IPS DF 6.9 (cell line): ENCODE results near the gene KDELR1.
A peak's percentile ranks its signal among the peaks of the same experiment; 100 is the strongest.
"Not testable (repeated sequence)": the region's sequence is repeated elsewhere in the genome, so short reads cannot be mapped to it uniquely, and the experiment has no call there.

Source experiments
- DNase-seq: peaks from one replicate; pipeline ENCODE4 v3.0.0-alpha.2; 2013; ENCODE audit warnings: low read depth, low spot score
- H3K27ac ChIP-seq: one replicate; pipeline ENCODE4 v1.5.1; 2013; ENCODE audit warnings: low read length, control low read depth
- H3K27me3 ChIP-seq: 2 replicates; pipeline ENCODE4 v1.6.1; 2013; ENCODE audit warnings: mild to moderate bottlenecking, low read length; ENCODE audit not compliant: control insufficient read depth, insufficient read depth
- H3K36me3 ChIP-seq: 2 replicates; pipeline ENCODE4 v1.6.1; 2013; ENCODE audit warnings: low read length; ENCODE audit not compliant: control insufficient read depth, insufficient read depth
- H3K4me1 ChIP-seq: 2 replicates; pipeline ENCODE4 v1.6.1; 2013; ENCODE audit warnings: low read length; ENCODE audit not compliant: control insufficient read depth, insufficient read depth
- H3K4me3 ChIP-seq: 2 replicates; pipeline ENCODE4 v1.5.1; 2013; ENCODE audit warnings: mild to moderate bottlenecking, low read length
- H3K9me3 ChIP-seq: 2 replicates; pipeline ENCODE4 v1.6.1; 2013; ENCODE audit warnings: low read length, inconsistent platforms; ENCODE audit not compliant: control insufficient read depth, insufficient read depth
- WGBS: extraction: QIAGEN DNeasy Blood & Tissue Kit; methylation state at CpG from one replicate; pipeline ENCODE4 v1.1.7; 2013; ENCODE audit warnings: mixed read lengths, missing lambda C conversion rate; ENCODE audit not compliant: insufficient read length, insufficient coverage; 5-methylcytosine and 5-hydroxymethylcytosine counted together

KDELR1 gene

DNA sequence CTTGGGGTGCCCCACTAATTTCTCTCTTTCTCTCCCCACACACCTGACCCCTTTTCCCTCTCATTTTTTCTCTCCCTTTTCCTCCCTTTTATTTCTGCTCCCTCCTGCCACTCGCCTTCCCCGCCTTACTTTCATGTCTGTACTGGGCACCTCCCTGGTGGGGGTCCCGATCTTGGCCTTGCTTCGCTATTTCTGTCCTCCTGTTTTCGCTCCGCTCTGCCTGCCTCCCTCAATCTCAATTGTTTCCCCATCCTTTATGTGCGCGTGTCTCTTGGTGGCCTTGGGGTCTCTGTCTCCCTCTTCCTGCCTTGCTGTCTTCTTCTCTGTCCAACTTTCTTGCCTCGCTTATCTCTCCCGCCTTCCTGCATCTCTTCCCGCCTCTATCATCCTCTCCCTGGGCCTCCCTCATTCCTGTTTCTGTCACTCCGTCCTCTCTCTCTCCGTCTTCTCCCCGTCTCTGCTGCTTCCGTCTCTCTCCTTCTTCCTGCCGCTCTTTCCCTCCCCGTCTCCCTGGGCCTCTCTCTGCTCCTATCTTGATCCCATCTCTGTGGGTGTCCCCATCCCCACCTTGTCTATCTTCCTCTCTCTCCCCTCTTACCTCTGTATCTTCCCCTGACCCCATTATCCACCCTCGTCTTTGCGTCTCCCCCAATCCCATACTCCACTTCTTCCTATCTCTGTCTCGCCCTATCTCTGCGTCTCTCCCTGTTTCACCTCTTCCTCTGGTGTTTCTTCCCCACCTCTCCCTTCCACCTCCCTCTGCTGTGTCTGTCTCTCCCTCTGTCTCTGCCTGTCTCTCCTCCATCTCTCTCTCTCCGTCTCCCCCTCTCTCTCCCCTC lies 6.1 kb upstream of the KDELR1 start:
- Histone ChIP-seq H3K36me3 (no peaks in the 10 kb centered on the region), H3K27ac (no peak overlapping the region), H3K27me3 (peaks cover 12% of the 10 kb centered on the region; the same call in 1 of the 2 replicates), H3K9me3 (no peaks in the 10 kb centered on the region), H3K4me1 (peaks cover 10% of the 10 kb centered on the region), H3K4me3 (peak overlapping the region; percentile 74; the same call in 1 of the 2 replicates)
- WGBS: 100% methylated on average over 3 of the region's 22 CpGs
- no peak for DNase-seq

DNA sequence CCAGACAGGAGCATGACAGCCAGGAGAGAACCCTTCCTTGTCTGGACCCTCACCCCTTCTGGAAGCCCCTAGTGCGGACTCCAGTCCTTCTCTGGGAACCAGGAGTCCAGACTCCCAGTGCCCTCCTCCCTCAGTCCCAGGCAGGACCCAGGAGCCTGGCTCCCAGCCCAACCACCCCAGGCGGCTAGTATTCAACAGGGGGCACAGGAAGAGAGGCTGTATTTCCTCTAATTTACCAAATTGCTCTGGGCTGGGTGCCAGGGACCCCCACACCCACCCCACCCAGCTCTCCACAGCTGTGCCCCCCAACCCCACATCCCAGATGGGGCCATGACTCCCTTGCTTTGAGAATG lies 5.4 kb upstream of the KDELR1 start:
- Histone ChIP-seq H3K27me3 (peaks cover 12% of the 10 kb centered on the region; the same call in 1 of the 2 replicates), H3K4me1 (peaks cover 10% of the 10 kb centered on the region)

DNA sequence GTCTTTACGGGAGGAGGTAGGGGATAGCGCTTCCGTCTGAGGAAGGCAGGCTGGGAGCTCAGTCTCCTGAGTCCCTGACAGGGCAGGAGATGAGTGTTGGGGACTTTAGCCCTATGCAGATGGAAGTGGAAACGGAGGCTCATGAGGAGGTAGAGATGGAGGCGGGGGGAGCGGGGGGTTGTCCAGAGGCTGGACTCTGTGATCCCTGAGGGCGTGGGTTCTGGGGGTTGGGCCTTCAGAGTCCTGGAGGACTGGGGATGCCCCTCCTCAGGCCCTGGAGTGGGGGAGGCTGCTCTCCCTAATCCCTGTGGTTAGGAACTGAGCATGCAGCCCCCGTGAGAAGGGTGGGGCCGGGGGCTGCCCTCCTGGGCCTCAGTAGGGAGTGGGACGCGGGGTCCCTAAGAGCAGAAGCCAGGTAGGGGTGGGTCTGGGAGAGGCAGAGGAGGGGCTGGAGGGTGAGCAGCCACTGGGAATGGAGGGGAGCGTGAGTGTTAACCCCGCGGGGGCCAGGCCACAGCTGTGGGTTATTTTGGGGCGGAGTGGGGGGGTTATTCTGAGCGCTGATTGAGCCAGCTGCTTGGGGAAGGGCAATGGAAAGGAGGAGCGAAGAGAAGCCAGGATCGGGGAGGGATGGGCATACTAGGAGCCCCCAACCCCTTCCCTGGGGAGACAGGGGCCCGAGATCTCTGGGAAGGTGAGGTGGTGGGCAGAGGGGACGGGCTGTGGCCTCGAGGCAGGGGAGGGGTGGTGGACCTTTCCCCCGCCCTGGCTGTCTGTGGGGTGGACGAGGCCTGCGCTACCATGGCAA lies 4.9 kb upstream of the KDELR1 start:
- WGBS: no CpG with 5 or more reads among the region's 24 CpGs
- Histone ChIP-seq H3K27me3 (peaks cover 12% of the 10 kb centered on the region; the same call in 1 of the 2 replicates), H3K4me1 (peaks cover 11% of the 10 kb centered on the region), H3K36me3 (no peaks in the 10 kb centered on the region), H3K9me3 (no peaks in the 10 kb centered on the region), H3K4me3 (no peak overlapping the region), H3K27ac (no peak overlapping the region)
- no peak for DNase-seq

More for the DNA sequence above, 5.4 kb upstream of the KDELR1 start:
- WGBS: no CpG with 5 or more reads among the region's 2 CpGs
- no peak for DNase-seq
- Histone ChIP-seq H3K36me3 (no peaks in the 10 kb centered on the region), H3K4me3 (no peak overlapping the region), H3K27ac (no peak overlapping the region), H3K9me3 (no peaks in the 10 kb centered on the region)

DNA sequence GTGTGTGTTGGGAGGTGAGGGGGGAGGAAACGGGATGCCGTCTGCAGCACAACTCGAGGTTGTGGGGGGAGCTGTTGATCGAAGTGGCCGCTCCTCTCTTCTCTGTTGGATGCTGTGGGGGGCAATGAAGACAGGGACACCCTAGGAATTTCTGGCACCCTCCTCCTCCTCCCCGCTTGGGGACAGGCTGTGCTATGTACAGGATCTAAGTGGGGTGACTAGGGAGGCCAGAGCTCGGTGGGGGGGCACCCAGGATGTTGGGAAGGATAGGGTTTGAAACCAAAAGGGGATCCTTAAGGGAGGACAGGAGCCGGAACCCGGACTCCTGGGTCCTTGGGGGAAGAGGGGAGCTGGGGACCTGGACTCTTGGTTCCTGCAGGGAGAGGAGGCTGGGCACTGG lies 4.1 kb upstream of the KDELR1 start:
- DNase-seq: no peak
- Histone ChIP-seq H3K4me3 (no peak overlapping the region), H3K36me3 (no peaks in the 10 kb centered on the region), H3K9me3 (no peaks in the 10 kb centered on the region), H3K27me3 (peaks cover 12% of the 10 kb centered on the region; the same call in 1 of the 2 replicates), H3K27ac (no peak overlapping the region), H3K4me1 (peaks cover 11% of the 10 kb centered on the region)
- no CpG with 5 or more reads among the region's 9 CpGs for WGBS

DNA sequence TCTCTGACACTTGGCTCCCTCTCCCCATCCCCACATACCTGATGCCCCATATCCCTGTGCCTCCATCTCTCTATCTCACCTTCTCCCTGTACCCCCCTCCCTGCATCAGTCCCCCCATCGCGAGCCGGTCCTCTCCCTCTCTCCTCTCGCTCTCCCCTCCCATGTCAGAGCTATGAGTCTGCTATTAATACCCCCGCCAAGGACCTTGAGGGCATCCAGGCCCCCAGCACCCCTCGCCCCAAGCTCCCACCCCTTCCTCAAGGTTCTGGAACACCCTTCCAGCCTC lies 3.8 kb upstream of the KDELR1 start:
- WGBS: no CpG with 5 or more reads among the region's 6 CpGs
- Histone ChIP-seq H3K27me3 (peaks cover 12% of the 10 kb centered on the region; the same call in 1 of the 2 replicates), H3K4me3 (no peak overlapping the region), H3K27ac (no peak overlapping the region), H3K4me1 (peaks cover 9% of the 10 kb centered on the region), H3K9me3 (no peaks in the 10 kb centered on the region), H3K36me3 (no peaks in the 10 kb centered on the region)
- DNase-seq: no peak

DNA sequence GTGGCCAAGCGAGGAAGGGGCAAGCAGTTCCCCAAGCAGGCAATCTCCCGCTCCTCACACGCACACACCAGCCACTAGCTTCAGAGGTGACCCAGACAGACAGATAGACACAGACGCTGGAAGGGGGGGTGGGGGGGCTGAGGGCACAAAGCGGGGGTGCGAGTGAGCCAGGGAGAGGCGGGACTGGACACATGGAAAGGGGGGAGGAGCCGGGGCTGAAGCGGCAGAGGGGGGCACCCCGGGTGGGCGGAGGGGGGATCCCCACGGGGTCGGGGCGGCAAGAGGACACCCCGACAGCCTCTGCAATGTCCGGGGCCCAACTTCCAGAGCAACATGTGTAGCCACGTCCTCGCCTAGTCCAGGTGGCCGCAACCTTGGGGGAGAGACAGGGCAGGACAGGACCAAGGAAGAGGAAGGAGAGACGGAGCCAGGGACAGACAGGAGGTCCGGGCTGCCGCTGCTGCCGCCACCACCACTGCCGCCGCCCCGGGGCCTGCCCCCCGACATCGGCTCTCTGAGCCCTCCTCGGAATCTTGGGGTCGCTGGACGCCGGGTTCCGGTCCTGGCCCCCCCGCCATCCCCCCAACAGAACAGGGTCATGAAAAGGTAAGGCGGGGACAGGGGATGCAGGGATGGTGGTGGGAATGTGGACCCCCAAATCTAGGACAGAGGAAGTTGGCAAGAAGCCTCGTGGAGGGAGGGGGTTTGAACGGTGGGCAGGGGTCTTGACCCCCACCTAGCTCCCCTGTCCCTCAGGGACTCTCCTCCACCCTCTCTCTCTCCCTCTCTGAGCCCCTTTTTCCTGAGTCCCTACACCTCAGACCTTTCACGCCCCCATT lies 3.2 kb upstream of the KDELR1 start:
- Histone ChIP-seq H3K27ac (no peak overlapping the region), H3K4me1 (peaks cover 9% of the 10 kb centered on the region), H3K9me3 (no peaks in the 10 kb centered on the region), H3K36me3 (no peaks in the 10 kb centered on the region), H3K27me3 (peaks cover 12% of the 10 kb centered on the region; the same call in 1 of the 2 replicates), H3K4me3 (peak overlapping the region; percentile 38; the same call in 1 of the 2 replicates)
- no CpG with 5 or more reads among the region's 38 CpGs for WGBS
- DNase-seq: no peak

DNA sequence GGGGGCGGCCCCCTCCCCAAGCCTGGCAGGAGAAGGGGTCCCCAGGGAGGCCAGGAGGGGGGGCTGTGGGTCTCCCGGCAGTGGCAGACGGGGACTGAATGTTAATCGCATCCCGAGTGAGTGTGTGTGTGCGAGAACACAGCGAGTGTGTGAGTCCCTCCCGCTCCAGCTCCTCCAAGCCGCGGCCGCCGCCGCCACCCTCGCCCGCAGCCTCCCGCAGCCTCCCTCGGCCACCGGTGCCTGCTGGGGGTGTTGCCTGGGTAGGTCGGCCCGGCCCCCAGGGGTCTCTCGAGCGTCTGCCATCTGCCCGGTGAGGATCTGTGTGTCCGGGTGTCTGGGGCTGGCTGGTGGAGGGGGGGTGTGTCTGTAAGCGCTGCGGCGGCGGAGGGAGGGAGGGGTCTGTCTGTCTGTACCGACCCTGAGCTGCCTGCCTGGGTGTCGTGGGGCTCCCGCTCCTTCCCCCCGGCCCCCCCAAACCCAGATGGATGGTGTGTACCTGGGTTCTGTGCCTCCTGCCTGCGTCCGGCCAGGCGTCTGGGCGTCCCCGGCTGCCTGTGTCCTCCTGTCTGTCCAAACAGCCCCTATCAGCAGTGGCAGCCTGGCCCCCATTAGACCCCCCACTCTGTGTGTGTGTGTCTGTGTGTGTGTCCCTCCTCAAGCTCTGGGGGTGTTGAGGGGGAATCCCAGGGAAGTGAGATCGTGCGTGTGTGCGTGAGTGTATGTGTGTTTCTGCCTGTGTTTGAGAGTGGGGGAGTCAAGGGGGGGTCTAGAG lies 2.4 kb upstream of the KDELR1 start, which contains the start of gene GRIN2D:
GRIN2D (plus strand) TSS at position 110 of the 772 bp plus-strand sequence. CDS start 4,725 bp downstream, outside the sequence.
- Histone ChIP-seq H3K27me3 (peaks cover 12% of the 10 kb centered on the region; the same call in 1 of the 2 replicates), H3K9me3 (no peaks in the 10 kb centered on the region), H3K4me1 (peaks cover 9% of the 10 kb centered on the region), H3K27ac (no peak within 1 kb of the TSS), H3K4me3 (peak within 1 kb of the TSS; percentile 38; the same call in 1 of the 2 replicates), H3K36me3 (no peaks in the 10 kb centered on the region)
- no peak for DNase-seq
- WGBS: no CpG with 5 or more reads among the region's 40 CpGs

DNA sequence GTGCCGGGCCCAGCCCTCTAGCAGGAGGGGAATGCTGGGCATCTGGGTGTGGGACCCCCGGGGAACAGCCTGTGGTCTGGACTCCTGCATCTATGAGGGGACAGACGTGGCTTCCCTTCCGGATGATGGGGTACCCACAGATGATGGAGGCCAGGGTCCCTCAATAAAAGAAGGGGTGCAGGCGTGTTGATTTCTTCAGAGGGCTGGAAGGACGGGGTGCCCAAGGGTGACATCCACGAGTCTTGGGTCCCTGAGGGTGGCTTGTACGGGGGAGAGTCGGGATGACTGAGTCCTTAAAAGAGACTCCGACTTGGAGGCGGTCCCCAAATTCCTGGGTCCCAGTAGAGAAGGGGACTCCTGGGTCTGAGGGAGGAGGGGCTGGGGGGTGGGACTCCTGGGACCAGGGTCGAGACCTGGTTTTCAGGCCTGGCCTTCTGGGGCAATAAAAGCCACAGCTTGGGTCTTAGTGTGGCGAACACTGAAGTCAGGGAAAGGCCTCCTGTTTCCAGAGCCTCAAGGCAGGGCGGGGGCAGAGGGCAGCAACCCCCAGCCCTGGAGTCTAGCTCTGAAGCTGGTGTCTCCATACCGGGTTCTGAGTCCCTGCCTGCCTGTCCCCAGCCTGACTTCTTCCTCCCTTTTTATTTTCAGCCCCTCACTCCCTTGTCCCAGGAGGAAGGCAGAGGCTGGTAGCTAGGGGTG lies 1.7 kb upstream of the KDELR1 start:
- peaks cover 12% of the 10 kb centered on the region; the same call in 1 of the 2 replicates for H3K27me3 ChIP-seq
- no peaks in the 10 kb centered on the region for H3K9me3 ChIP-seq
- H3K27ac ChIP-seq: no peak overlapping the region
- peaks cover 9% of the 10 kb centered on the region for H3K4me1 ChIP-seq
- no CpG with 5 or more reads among the region's 15 CpGs for WGBS
- DNase-seq: no peak
- peak overlapping the region; percentile 38; the same call in 1 of the 2 replicates for H3K4me3 ChIP-seq
- peaks cover 2% of the 10 kb centered on the region; the same call in 1 of the 2 replicates for H3K36me3 ChIP-seq

DNA sequence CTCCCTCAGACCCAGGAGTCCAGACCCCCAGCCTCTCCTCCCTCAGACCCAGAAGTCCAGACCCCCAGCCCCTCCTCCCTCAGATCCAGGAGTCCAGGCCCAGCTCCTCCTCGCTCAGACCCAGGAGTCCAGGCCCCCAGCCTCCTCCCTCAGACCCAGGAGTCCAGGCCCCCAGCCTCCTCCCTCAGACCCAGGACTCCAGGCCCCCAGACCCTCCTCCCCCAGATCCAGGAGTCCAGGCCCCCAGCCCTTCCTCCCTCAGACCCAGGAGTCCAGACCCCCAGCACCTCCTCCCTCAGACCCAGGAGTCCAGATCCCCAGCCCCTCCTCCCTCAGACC lies 624 bp upstream of the KDELR1 start:
- H3K9me3 ChIP-seq, H3K4me1 ChIP-seq, H3K4me3 ChIP-seq, H3K36me3 ChIP-seq, H3K27ac ChIP-seq, DNase-seq, H3K27me3 ChIP-seq: not testable (repeated sequence)
- WGBS: no CpG with 5 or more reads among the region's 1 CpG
